ENCODE data around the gene MCF2L. TPM values are rescaled to one million over a fixed set of nuclear protein-coding genes. Genes with fewer than 3 reads are reported as not detected.
"Not testable (repeated sequence)": the region's sequence is repeated elsewhere in the genome, so short reads cannot be mapped to it uniquely, and the experiment has no call there.

MCF2L gene
- total RNA-seq, 1 experiment from 2014 or later: 5.9 TPM

GRCh38 chr13:113099142-113099541, 130.1 kb downstream of the MCF2L start:
- intact Hi-C loops (cut with micrococcal nuclease): no loop called here
- Histone ChIP-seq H3K4me3 (ENCODE audit: low read length) (no peak overlapping the region), H3K27ac (ENCODE audit: low read length) (no peak overlapping the region), H2AFZ (ENCODE audit: low read length) (no peak overlapping the region), H3F3A (ENCODE audit: low read length, unreplicated experiment) (no peaks in the 10 kb centered on the region), H3K9me2 (replicated peaks; ENCODE audit: low read length) (no peaks in the 10 kb centered on the region), H3K9ac (ENCODE audit: low read length) (no peak overlapping the region), H3K4me2 (ENCODE audit: low read length) (no peak overlapping the region), H3K36me3 (ENCODE audit: low read depth, low read length) (no peaks in the 10 kb centered on the region), H3K27me3 (ENCODE audit: low read length) (no peaks in the 10 kb centered on the region), H4K20me1 (ENCODE audit: low read length) (no peaks in the 10 kb centered on the region), H3K9me3 (ENCODE audit: low read length) (no peaks in the 10 kb centered on the region), H3K4me1 (ENCODE audit: insufficient read depth, low read length) (no peaks in the 10 kb centered on the region), H3K79me2 (ENCODE audit: low read length) (no peaks in the 10 kb centered on the region)
- ATAC-seq: no peak
- CTCF ChIA-PET: interaction anchor here (0.5 kb wide), 1 partner anchor 379 kb away, joined by 4 read pairs; no protein-coding TSS in a partner anchor
- no TSS peak for BruUV-seq (replicated peaks)
- TF ChIP-seq CTCF (conservative IDR thresholded peaks at IDR 0.05; ENCODE audit: low read depth, low read length) (no peak), EZH2phosphoT487 (IDR thresholded peaks at IDR 0.05; ENCODE audit: borderline replicate concordance, low read length) (no peak), EZH2 (IDR thresholded peaks at IDR 0.05; ENCODE audit: low read length, unreplicated experiment) (no peak)
- POLR2A ChIA-PET (ENCODE audit: unreplicated experiment): no interaction called here
- DNase-seq: no peak

DNA sequence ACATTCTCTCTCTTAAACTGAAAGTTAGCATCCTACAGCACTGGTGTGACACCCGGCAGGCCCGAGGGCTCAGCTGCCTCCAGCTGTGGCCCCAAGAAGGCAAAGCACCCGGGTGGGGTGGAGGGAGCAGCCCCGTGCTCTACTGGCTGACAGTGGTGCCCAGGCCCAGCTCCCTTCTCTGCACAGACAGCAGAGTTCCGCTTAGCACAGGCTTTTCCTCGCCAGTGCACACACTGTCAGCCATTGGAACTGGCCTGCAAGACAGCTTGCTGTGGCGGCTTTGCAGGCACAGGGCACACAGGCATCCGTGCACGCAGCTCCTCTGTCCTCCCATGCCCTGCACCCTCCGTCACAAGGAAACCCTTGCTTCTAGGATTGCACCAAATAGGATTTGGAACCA, 133.3 kb downstream of the MCF2L start:
- H2AFZ ChIP-seq (ENCODE audit: low read length); DNase-seq; POLR2A ChIA-PET (ENCODE audit: unreplicated experiment); H3K27me3 ChIP-seq (ENCODE audit: low read length); H3K4me3 ChIP-seq (ENCODE audit: low read length); intact Hi-C loops (cut with micrococcal nuclease); H4K20me1 ChIP-seq (ENCODE audit: low read length); H3K9me2 ChIP-seq (replicated peaks; ENCODE audit: low read length); H3K4me2 ChIP-seq (ENCODE audit: low read length); H3F3A ChIP-seq (ENCODE audit: low read length, unreplicated experiment); ATAC-seq; H3K9me3 ChIP-seq (ENCODE audit: low read length); H3K4me1 ChIP-seq (ENCODE audit: insufficient read depth, low read length); H3K36me3 ChIP-seq (ENCODE audit: low read depth, low read length); BruUV-seq (replicated peaks); H3K9ac ChIP-seq (ENCODE audit: low read length); H3K27ac ChIP-seq (ENCODE audit: low read length); H3K79me2 ChIP-seq (ENCODE audit: low read length): not testable (repeated sequence)
- CTCF ChIA-PET: interaction anchor here (0.6 kb wide), 1 partner anchor 292 kb away, joined by 4 read pairs; no protein-coding TSS in a partner anchor

DNA sequence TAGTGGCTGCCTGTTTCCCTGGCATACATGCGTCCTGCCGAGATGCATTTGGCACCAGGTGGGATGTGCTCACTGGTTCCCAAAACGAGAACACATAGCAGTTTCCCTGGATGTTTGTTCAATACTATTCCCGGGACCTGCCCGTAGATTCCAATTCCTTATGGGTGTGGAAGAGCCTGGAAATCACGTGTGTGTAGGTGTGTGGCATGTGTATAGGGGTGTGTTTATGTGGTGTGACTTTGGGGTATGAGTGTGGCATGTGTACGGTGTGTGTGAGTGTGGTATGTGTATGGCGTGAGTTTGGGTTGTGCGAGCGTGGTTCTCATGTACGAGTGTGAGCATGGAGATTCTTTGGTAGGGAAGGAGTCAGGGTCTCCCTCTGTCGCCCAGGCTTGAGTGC, 133.7 kb downstream of the MCF2L start:
- no peaks in the 10 kb centered on the region for H3K36me3 ChIP-seq (ENCODE audit: low read depth, low read length)
- BruUV-seq (replicated peaks): no TSS peak
- no peak overlapping the region for H3K9ac ChIP-seq (ENCODE audit: low read length)
- intact Hi-C loops (cut with micrococcal nuclease): no loop called here
- CTCF ChIA-PET: interaction anchor here (0.6 kb wide), 1 partner anchor 291 kb away, joined by 4 read pairs; no protein-coding TSS in a partner anchor
- H3F3A ChIP-seq (ENCODE audit: low read length, unreplicated experiment): no peaks in the 10 kb centered on the region
- H3K4me3 ChIP-seq (ENCODE audit: low read length): no peak overlapping the region
- DNase-seq: no peak
- H3K9me3 ChIP-seq (ENCODE audit: low read length): no peaks in the 10 kb centered on the region
- no peak overlapping the region for H3K27ac ChIP-seq (ENCODE audit: low read length)
- H3K4me2 ChIP-seq (ENCODE audit: low read length): no peak overlapping the region
- TF ChIP-seq CTCF (conservative IDR thresholded peaks at IDR 0.05; ENCODE audit: low read depth, low read length) (no peak), EZH2phosphoT487 (IDR thresholded peaks at IDR 0.05; ENCODE audit: borderline replicate concordance, low read length) (no peak), EZH2 (IDR thresholded peaks at IDR 0.05; ENCODE audit: low read length, unreplicated experiment) (no peak)
- no peaks in the 10 kb centered on the region for H4K20me1 ChIP-seq (ENCODE audit: low read length)
- no peaks in the 10 kb centered on the region for H3K4me1 ChIP-seq (ENCODE audit: insufficient read depth, low read length)
- H3K9me2 ChIP-seq (replicated peaks; ENCODE audit: low read length): no peaks in the 10 kb centered on the region
- no peaks in the 10 kb centered on the region for H3K27me3 ChIP-seq (ENCODE audit: low read length)
- H3K79me2 ChIP-seq (ENCODE audit: low read length): no peaks in the 10 kb centered on the region
- POLR2A ChIA-PET (ENCODE audit: unreplicated experiment): no interaction called here
- ATAC-seq: no peak
- no peak overlapping the region for H2AFZ ChIP-seq (ENCODE audit: low read length)
